ENCODE results near the gene TANK.

DNA sequence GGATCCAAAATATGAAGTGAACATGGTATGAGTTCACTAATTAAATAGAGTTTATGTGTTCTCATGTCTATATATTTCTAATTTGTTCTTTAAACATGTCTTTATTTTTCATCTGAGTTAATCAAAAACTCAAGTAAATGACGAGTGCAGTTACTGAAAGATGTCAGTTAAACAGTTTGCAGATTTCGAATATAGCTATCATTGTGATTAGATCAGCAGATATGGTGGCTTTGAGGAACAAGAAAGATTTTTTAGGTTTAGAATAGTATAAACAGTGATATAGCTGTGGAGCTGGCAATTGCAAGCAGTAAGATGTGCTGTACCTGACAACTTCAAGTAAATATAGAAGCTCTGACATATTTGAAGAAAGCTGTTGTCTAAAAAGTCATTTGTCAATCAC, 49.7 kb downstream of the TANK start:
- TF ChIP-seq TAF1 (IDR thresholded peaks at IDR 0.05; ENCODE audit: low read depth, low read length) = no peak
- no peak for TF ChIP-seq POLR2A (IDR thresholded peaks at IDR 0.05; ENCODE audit: low read depth, low read length)

Data from GM12891 (cell line).